ENCODE results near the gene SP140L.
A peak's percentile ranks its signal among the peaks of the same experiment; 100 is the strongest.
"Not testable (repeated sequence)": the region's sequence is repeated elsewhere in the genome, so short reads cannot be mapped to it uniquely, and the experiment has no call there.

The SP140L gene

DNA sequence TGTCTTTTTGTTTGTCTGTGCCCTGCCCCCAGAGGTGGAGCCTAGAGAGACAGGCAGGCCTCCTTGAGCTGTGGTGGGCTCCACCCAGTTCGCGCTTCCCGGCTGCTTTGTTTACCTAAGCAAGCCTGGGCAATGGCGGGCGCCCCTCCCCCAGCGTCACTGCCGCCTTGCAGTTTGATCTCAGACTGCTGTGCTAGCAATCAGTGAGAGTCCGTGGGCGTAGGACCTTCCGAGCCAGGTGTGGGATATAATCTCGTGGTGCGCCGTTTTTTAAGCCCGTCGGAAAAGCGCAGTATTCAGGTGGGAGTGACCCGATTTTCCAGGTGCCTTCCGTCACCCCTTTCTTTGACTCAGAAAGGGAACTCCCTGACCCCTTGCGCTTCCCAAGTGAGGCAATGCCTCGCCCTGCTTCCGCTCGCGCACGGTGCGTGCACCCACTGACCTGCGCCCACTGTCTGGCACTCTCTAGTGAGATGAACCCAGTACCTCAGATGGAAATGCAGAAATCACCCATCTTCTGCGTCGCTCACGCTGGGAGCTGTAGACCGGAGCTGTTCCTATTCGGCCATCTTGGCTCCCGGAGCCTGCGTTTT lies 15.0 kb downstream of the SP140L start:
- not testable (repeated sequence) for H4K8ac ChIP-seq (ENCODE audit: low read length); H2AK5ac ChIP-seq (ENCODE audit: low read length, severe bottlenecking); H3K4me3 ChIP-seq (ENCODE audit: insufficient read depth in 1 of 2, low read depth in 1 of 2, low read length in 2 of 2); H3K18ac ChIP-seq (ENCODE audit: low read depth in 1 of 2, low read length in 2 of 2); H3K4ac ChIP-seq (ENCODE audit: low read depth in 1 of 2, low read length in 2 of 2); H3K9me3 ChIP-seq (ENCODE audit: control insufficient read depth, low read length); H2BK12ac ChIP-seq (ENCODE audit: low read length in 2 of 2); H3K27ac ChIP-seq (ENCODE audit: low read length, poor library complexity, severe bottlenecking); H3K14ac ChIP-seq (ENCODE audit: low read length in 2 of 2); H3K36me3 ChIP-seq (ENCODE audit: control insufficient read depth in 1 of 2, insufficient read depth in 2 of 2, low read depth in 1 of 2, low read length in 2 of 2); H2BK120ac ChIP-seq (ENCODE audit: low read depth, low read length); H3K9ac ChIP-seq (ENCODE audit: low read length); H2BK15ac ChIP-seq (ENCODE audit: low read depth, poor library complexity, severe bottlenecking); H3K27me3 ChIP-seq (ENCODE audit: control insufficient read depth in 1 of 2, insufficient read depth in 1 of 2, low read length in 2 of 2); H3K79me1 ChIP-seq (replicated peaks; ENCODE audit: low read length, poor library complexity, severe bottlenecking); DNase-seq; H3K4me1 ChIP-seq (ENCODE audit: control insufficient read depth, insufficient read depth, low read depth, low read length); H3K23ac ChIP-seq (ENCODE audit: low read length in 2 of 2); H4K91ac ChIP-seq (ENCODE audit: low read length); H3K4me2 ChIP-seq (ENCODE audit: low read length, poor library complexity, severe bottlenecking); H2AFZ ChIP-seq (ENCODE audit: low read depth, low read length); H2BK5ac ChIP-seq (ENCODE audit: low read depth, low read length, poor library complexity, severe bottlenecking)
- 82% methylated on average over 25 of the region's 33 CpGs for WGBS

DNA sequence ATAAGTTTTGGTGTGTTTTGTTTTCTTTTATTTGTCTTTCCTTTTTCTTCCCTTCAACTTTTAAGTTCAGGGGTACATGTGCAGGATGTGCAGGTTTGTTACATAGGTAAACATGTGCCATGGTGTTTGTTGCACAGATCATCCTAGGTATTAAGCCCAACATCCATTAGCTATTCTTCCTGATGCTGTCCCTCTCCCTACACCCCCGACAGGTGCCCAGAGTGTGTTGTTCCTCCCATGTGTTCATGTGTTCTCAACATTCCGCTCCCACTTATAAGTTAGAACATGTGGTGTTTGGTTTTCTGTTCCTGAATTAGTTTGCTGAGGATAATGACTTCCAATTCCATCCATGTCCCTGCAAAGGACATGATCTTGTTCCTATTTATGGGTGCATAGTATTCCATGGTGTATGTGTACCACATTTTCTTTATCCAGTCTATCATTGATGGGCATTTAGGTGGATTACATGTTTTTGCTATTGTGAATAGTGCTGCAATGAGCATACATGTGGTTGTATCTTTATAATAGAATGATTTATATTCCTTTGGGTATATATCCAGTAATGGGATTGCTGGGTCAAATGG lies 16.1 kb downstream of the SP140L start:
- not testable (repeated sequence) for H2BK12ac ChIP-seq (ENCODE audit: low read length in 2 of 2); DNase-seq
- 90% methylated on average over 2 of the region's 2 CpGs for WGBS

GRCh38 chr2:230343747-230344146 lies 16.8 kb downstream of the SP140L start:
- Histone ChIP-seq H3K18ac (ENCODE audit: low read depth in 1 of 2, low read length in 2 of 2) (no peak overlapping the region), H3K4ac (ENCODE audit: low read depth in 1 of 2, low read length in 2 of 2) (no peak overlapping the region), H3K36me3 (ENCODE audit: control insufficient read depth in 1 of 2, insufficient read depth in 2 of 2, low read depth in 1 of 2, low read length in 2 of 2) (peaks cover 0 to 9% of the 10 kb centered on the region in 2 experiments), H3K79me1 (replicated peaks; ENCODE audit: low read length, poor library complexity, severe bottlenecking) (peaks cover 13% of the 10 kb centered on the region), H3K4me3 (ENCODE audit: insufficient read depth in 1 of 2, low read depth in 1 of 2, low read length in 2 of 2) (no peak overlapping the region), H2BK5ac (ENCODE audit: low read depth, low read length, poor library complexity, severe bottlenecking) (no peak overlapping the region), H2AFZ (ENCODE audit: low read depth, low read length) (no peak overlapping the region), H3K4me1 (ENCODE audit: control insufficient read depth, insufficient read depth, low read depth, low read length) (peaks cover 5% of the 10 kb centered on the region), H4K91ac (ENCODE audit: low read length) (no peak overlapping the region), H4K8ac (ENCODE audit: low read length) (no peak overlapping the region), H3K27me3 (ENCODE audit: control insufficient read depth in 1 of 2, insufficient read depth in 1 of 2, low read length in 2 of 2) (no peaks in the 10 kb centered on the region), H3K23ac (ENCODE audit: low read length in 2 of 2) (no peak overlapping the region), H3K4me2 (ENCODE audit: low read length, poor library complexity, severe bottlenecking) (no peak overlapping the region), H2BK12ac (ENCODE audit: low read length in 2 of 2) (no peak overlapping the region), H3K27ac (ENCODE audit: low read length, poor library complexity, severe bottlenecking) (no peak overlapping the region), H3K9me3 (ENCODE audit: control insufficient read depth, low read length) (peaks cover 9% of the 10 kb centered on the region), H3K9ac (ENCODE audit: low read length) (peak overlapping the region; percentile 24), H2BK120ac (ENCODE audit: low read depth, low read length) (no peak overlapping the region), H2AK5ac (ENCODE audit: low read length, severe bottlenecking) (no peak overlapping the region), H3K14ac (ENCODE audit: low read length in 2 of 2) (no peak overlapping the region), H2BK15ac (ENCODE audit: low read depth, poor library complexity, severe bottlenecking) (no peak overlapping the region)
- WGBS = 67% methylated on average over 1 of the region's 1 CpG
- DNase-seq = no peak

More for the DNA sequence above, 16.1 kb downstream of the SP140L start:
- not testable (repeated sequence) for H3K9me3 ChIP-seq (ENCODE audit: control insufficient read depth, low read length); H3K27me3 ChIP-seq (ENCODE audit: control insufficient read depth in 1 of 2, insufficient read depth in 1 of 2, low read length in 2 of 2); H2BK15ac ChIP-seq (ENCODE audit: low read depth, poor library complexity, severe bottlenecking); H4K91ac ChIP-seq (ENCODE audit: low read length); H3K14ac ChIP-seq (ENCODE audit: low read length in 2 of 2); H3K23ac ChIP-seq (ENCODE audit: low read length in 2 of 2); H2AK5ac ChIP-seq (ENCODE audit: low read length, severe bottlenecking); H3K4me3 ChIP-seq (ENCODE audit: insufficient read depth in 1 of 2, low read depth in 1 of 2, low read length in 2 of 2); H3K27ac ChIP-seq (ENCODE audit: low read length, poor library complexity, severe bottlenecking); H3K9ac ChIP-seq (ENCODE audit: low read length); H3K4me1 ChIP-seq (ENCODE audit: control insufficient read depth, insufficient read depth, low read depth, low read length); H3K4me2 ChIP-seq (ENCODE audit: low read length, poor library complexity, severe bottlenecking); H2BK120ac ChIP-seq (ENCODE audit: low read depth, low read length); H3K18ac ChIP-seq (ENCODE audit: low read depth in 1 of 2, low read length in 2 of 2); H3K4ac ChIP-seq (ENCODE audit: low read depth in 1 of 2, low read length in 2 of 2); H2AFZ ChIP-seq (ENCODE audit: low read depth, low read length); H2BK5ac ChIP-seq (ENCODE audit: low read depth, low read length, poor library complexity, severe bottlenecking); H3K36me3 ChIP-seq (ENCODE audit: control insufficient read depth in 1 of 2, insufficient read depth in 2 of 2, low read depth in 1 of 2, low read length in 2 of 2); H4K8ac ChIP-seq (ENCODE audit: low read length)
- peaks cover 12% of the 10 kb centered on the region for H3K79me1 ChIP-seq (replicated peaks; ENCODE audit: low read length, poor library complexity, severe bottlenecking)

DNA sequence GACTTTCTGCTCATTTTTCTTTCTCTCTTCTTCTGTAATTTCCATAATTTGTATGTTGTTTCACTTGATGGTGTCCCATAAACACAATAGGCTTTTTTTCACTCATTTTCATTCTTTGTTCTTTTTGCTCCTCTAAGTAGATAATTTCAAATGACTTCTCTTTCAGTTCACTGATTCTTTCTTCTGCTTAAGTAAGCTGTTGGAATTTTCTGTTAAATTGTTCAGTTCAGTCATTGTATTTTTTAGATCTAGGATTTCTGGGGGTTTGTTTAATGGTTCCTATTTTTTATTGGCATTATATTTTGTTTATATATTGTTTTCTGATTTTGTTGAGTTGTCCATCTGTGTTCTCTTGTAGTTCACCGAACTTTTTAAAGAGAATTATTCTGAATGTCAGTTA lies 19.5 kb downstream of the SP140L start:
- no peak overlapping the region for H3K4ac ChIP-seq (ENCODE audit: low read depth in 1 of 2, low read length in 2 of 2)
- H3K4me3 ChIP-seq (ENCODE audit: insufficient read depth in 1 of 2, low read depth in 1 of 2, low read length in 2 of 2) = no peak overlapping the region
- H4K91ac ChIP-seq (ENCODE audit: low read length) = no peak overlapping the region
- H4K8ac ChIP-seq (ENCODE audit: low read length) = no peak overlapping the region
- no peaks in the 10 kb centered on the region for H3K27me3 ChIP-seq (ENCODE audit: control insufficient read depth in 1 of 2, insufficient read depth in 1 of 2, low read length in 2 of 2)
- no peak overlapping the region for H2BK12ac ChIP-seq (ENCODE audit: low read length in 2 of 2)
- DNase-seq = no peak
- H2BK5ac ChIP-seq (ENCODE audit: low read depth, low read length, poor library complexity, severe bottlenecking) = no peak overlapping the region
- no peak overlapping the region for H2BK15ac ChIP-seq (ENCODE audit: low read depth, poor library complexity, severe bottlenecking)
- no peak overlapping the region for H2BK120ac ChIP-seq (ENCODE audit: low read depth, low read length)
- no peak overlapping the region for H2AFZ ChIP-seq (ENCODE audit: low read depth, low read length)
- H3K23ac ChIP-seq (ENCODE audit: low read length in 2 of 2) = no peak overlapping the region
- no peak overlapping the region for H3K4me2 ChIP-seq (ENCODE audit: low read length, poor library complexity, severe bottlenecking)
- H3K27ac ChIP-seq (ENCODE audit: low read length, poor library complexity, severe bottlenecking) = no peak overlapping the region
- peaks cover 9% of the 10 kb centered on the region for H3K9me3 ChIP-seq (ENCODE audit: control insufficient read depth, low read length)
- H3K36me3 ChIP-seq (ENCODE audit: control insufficient read depth in 1 of 2, insufficient read depth in 2 of 2, low read depth in 1 of 2, low read length in 2 of 2) = peaks cover 0 to 9% of the 10 kb centered on the region in 2 experiments
- H3K79me1 ChIP-seq (replicated peaks; ENCODE audit: low read length, poor library complexity, severe bottlenecking) = peaks cover 18% of the 10 kb centered on the region
- no peak overlapping the region for H3K14ac ChIP-seq (ENCODE audit: low read length in 2 of 2)
- H3K4me1 ChIP-seq (ENCODE audit: control insufficient read depth, insufficient read depth, low read depth, low read length) = peaks cover 5% of the 10 kb centered on the region
- H3K18ac ChIP-seq (ENCODE audit: low read depth in 1 of 2, low read length in 2 of 2) = no peak overlapping the region
- WGBS = 100% methylated on average over 1 of the region's 1 CpG
- no peak overlapping the region for H2AK5ac ChIP-seq (ENCODE audit: low read length, severe bottlenecking)
- H3K9ac ChIP-seq (ENCODE audit: low read length) = no peak overlapping the region
